ENCODE measurements around the gene BRAF.

The BRAF gene

DNA sequence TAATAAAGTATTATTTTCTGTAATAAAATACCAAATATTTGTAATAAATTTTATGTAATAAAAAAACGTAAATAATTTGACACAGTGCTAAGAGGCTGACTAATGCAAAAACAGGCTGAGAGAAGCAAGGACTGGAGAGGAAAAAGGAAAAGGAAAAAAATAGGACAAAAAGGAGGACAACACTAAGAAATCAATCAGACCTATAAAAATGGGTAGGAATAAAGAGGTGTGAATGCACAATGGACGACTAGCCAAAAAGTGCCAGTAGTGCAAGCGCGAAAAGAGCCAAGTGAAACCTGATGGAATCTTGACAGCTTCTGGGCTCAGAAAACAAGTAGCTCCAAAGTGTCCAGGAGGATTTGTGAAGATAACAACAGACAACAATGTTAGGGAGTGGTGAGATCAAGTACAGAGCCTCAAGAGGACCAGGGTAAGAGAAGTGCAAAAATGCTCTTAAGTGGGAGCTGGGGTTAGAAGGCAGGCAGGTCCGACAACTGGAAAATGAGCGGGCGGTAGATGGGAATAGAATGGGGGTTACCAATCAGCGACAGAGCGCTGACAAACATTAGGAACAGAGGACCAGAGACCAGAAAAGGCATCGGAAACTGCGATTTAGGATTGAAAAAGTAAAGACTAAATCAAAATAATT lies 1.2 kb downstream of the BRAF start (continued):
- TF ChIP-seq EGR2 (tag by site-specific recombination; IDR thresholded peaks at IDR 0.05; ENCODE audit: low read depth) (no peak), PRDM2 (tag by site-specific recombination; IDR thresholded peaks at IDR 0.05; ENCODE audit: borderline replicate concordance) (no peak), SETDB1 (IDR thresholded peaks at IDR 0.05; ENCODE audit: insufficient read length, low read length) (no peak), ZSCAN18 (tag by site-specific recombination; IDR thresholded peaks at IDR 0.05) (no peak), TRIM28 (IDR thresholded peaks at IDR 0.05; ENCODE audit: borderline replicate concordance, low read length) (peak; percentile 12; the same call in 1 of the 2 replicates), ZNF521 (tag by site-specific recombination; IDR thresholded peaks at IDR 0.05) (no peak), OSR2 (tag by site-specific recombination; IDR thresholded peaks at IDR 0.05) (peak; percentile 51), ZNF660 (tag by site-specific recombination; IDR thresholded peaks at IDR 0.05) (no peak), SP2 (tag by site-specific recombination; IDR thresholded peaks at IDR 0.05) (no peak), ZNF266 (tag by site-specific recombination; IDR thresholded peaks at IDR 0.05; ENCODE audit: low read depth) (no peak), GLI2 (tag by site-specific recombination; IDR thresholded peaks at IDR 0.05; ENCODE audit: borderline replicate concordance, low read depth) (no peak), ZBTB7A (tag by site-specific recombination; IDR thresholded peaks at IDR 0.05; ENCODE audit: low read depth) (no peak), ZNF26 (tag by site-specific recombination; IDR thresholded peaks at IDR 0.05) (no peak), ZNF19 (tag by site-specific recombination; IDR thresholded peaks at IDR 0.05; ENCODE audit: low read depth) (no peak), ZNF362 (tag by site-specific recombination; IDR thresholded peaks at IDR 0.05) (peak; percentile 21; the same call in 1 of the 2 replicates), ZNF560 (tag by site-specific recombination; IDR thresholded peaks at IDR 0.05; ENCODE audit: borderline replicate concordance) (no peak), ZBTB48 (tag by site-specific recombination; IDR thresholded peaks at IDR 0.05) (no peak)

Data from HEK293 (cell line).